ENCODE measurements around the gene ANGEL2.

DNA sequence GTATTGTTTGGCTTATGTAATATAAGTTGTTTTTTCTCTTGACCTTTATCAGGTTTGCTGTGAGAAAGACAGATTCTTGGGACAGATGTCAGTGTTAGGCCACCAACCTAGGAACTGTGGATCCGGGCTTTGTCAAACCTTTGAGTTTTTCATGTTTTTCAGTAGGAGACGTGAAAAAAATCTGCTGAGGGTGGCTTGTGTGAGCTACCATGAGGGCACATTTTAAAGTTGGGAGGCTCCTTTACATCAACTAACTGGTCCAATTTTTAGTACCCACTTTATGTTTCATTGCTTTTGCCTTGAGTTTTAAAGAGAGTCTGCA lies 36.2 kb upstream of the ANGEL2 start:
- TF ChIP-seq EZH2 (IDR thresholded peaks at IDR 0.05; ENCODE audit: borderline replicate concordance, low read length) = no peak
- TF ChIP-seq, protein P1, sequence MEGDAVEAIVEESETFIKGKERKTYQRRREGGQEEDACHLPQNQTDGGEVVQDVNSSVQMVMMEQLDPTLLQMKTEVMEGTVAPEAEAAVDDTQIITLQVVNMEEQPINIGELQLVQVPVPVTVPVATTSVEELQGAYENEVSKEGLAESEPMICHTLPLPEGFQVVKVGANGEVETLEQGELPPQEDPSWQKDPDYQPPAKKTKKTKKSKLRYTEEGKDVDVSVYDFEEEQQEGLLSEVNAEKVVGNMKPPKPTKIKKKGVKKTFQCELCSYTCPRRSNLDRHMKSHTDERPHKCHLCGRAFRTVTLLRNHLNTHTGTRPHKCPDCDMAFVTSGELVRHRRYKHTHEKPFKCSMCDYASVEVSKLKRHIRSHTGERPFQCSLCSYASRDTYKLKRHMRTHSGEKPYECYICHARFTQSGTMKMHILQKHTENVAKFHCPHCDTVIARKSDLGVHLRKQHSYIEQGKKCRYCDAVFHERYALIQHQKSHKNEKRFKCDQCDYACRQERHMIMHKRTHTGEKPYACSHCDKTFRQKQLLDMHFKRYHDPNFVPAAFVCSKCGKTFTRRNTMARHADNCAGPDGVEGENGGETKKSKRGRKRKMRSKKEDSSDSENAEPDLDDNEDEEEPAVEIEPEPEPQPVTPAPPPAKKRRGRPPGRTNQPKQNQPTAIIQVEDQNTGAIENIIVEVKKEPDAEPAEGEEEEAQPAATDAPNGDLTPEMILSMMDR (conservative IDR thresholded peaks at IDR 0.05 in 1 of 2, IDR thresholded peaks at IDR 0.05 in 1 of 2; ENCODE audit: extremely low read depth in 1 of 2, insufficient read depth in 1 of 2, low read depth in 1 of 2, low read length in 2 of 2) = no peak

Measured in mammary epithelial cell (primary cell).